SH-SY5Y (cell line): ENCODE data around the gene ITGB2.

Experiments
- GATA2 ChIP-seq: IDR thresholded peaks from 2 replicates; pipeline ENCODE4 v1.6.1; 2011; ENCODE audit warnings: mild to moderate bottlenecking, low read depth, low read length
- GATA3 ChIP-seq: IDR thresholded peaks from 2 replicates; pipeline ENCODE4 v1.6.1; 2011; ENCODE audit warnings: low read depth, mild to moderate bottlenecking, low read length, moderate library complexity

DNA sequence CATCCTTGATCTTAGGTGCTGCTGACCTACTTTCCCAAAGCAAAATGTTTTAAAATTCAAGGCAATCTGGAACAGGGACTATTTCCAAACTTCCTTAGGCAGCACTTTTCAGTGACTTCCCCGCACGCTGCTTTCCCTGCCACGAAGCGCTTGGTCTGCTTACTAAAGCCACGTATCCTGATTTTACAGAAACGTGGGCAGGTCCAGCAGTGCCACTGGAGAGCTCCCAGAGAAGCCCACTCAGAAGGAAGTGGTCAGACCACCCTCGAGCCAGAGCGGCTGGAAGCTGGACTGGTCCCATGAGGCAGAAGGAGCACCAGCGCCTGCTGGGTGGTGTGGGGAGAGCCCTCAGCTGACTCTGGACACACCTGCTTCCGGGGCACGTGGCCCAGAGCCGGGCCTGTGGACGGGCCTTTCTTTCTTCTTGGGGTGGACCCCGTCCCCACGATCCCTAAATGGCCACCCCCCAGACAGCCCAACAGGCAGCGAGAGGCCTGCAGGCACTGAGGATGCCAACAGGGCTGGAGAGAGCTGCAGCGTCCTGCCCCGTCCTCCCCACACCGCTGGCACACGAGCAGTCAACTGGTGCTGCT, 70.4 kb downstream of the ITGB2 start:
- TF ChIP-seq GATA2, result no peak
- no peak for TF ChIP-seq GATA3
